GM23248 (cell line): ENCODE results near the gene CNTNAP5. TPM values are rescaled to one million over a fixed set of nuclear protein-coding genes. Genes with fewer than 3 reads are reported as not detected.

Experiments used
- DNase-seq: peaks from one replicate; pipeline ENCODE4 v3.0.0-alpha.2; 2015
- H2AFZ ChIP-seq: fragments of 200-600 bp; sonication (generic); 2 replicates; pipeline ENCODE4 v1.6.1; 2016; ENCODE audit warnings: antibody characterized with exemption
- H3F3A ChIP-seq: fragments of 200-600 bp; sonication (generic); 2 replicates; pipeline ENCODE4 v1.6.1; 2016; ENCODE audit warnings: mild to moderate bottlenecking, antibody characterized with exemption, mixed run types; ENCODE audit not compliant: insufficient read depth
- H3K27ac ChIP-seq: fragments of 200-600 bp; sonication (generic); 2 replicates; pipeline ENCODE4 v1.5.1; 2016; ENCODE audit warnings: mild to moderate bottlenecking
- H3K27me3 ChIP-seq: fragments of 200-600 bp; sonication (generic); replicated peaks from 2 replicates; pipeline ENCODE4 v1.6.1; 2016; ENCODE audit warnings: mild to moderate bottlenecking; ENCODE audit not compliant: insufficient read depth
- H3K36me3 ChIP-seq: fragments of 200-600 bp; sonication (generic); 2 replicates; pipeline ENCODE4 v1.6.1; 2016; ENCODE audit warnings: low read depth, mild to moderate bottlenecking
- H3K4me1 ChIP-seq: fragments of 200-600 bp; sonication (generic); 2 replicates; pipeline ENCODE4 v1.6.1; 2016; ENCODE audit warnings: mild to moderate bottlenecking; ENCODE audit not compliant: insufficient read depth
- H3K4me2 ChIP-seq: fragments of 200-600 bp; sonication (generic); one replicate; pipeline ENCODE4 v1.6.1; 2016; ENCODE audit warnings: mild to moderate bottlenecking; ENCODE audit not compliant: unreplicated experiment
- H3K4me3 ChIP-seq: fragments of 200-600 bp; sonication (generic); 2 replicates; pipeline ENCODE4 v1.5.1; 2016; ENCODE audit warnings: mild to moderate bottlenecking
- H3K79me2 ChIP-seq: fragments of 200-600 bp; sonication (generic); 2 replicates; pipeline ENCODE4 v1.6.1; 2016; ENCODE audit warnings: mild to moderate bottlenecking; ENCODE audit not compliant: insufficient read depth
- H3K9ac ChIP-seq: fragments of 200-600 bp; sonication (generic); 2 replicates; pipeline ENCODE4 v1.6.1; 2016; ENCODE audit warnings: mild to moderate bottlenecking
- H3K9me2 ChIP-seq: fragments of 200-600 bp; sonication (generic); 2 replicates; pipeline ENCODE4 v1.6.1; 2016; ENCODE audit warnings: mixed run types, mild to moderate bottlenecking, moderate library complexity; ENCODE audit not compliant: insufficient read depth
- H3K9me3 ChIP-seq: fragments of 200-600 bp; sonication (generic); one replicate; pipeline ENCODE4 v1.6.1; 2017; ENCODE audit warnings: low read depth
- H4K20me1 ChIP-seq: fragments of 200-600 bp; sonication (generic); 2 replicates; pipeline ENCODE4 v1.6.0; 2016; ENCODE audit not compliant: insufficient read depth
- EZH2 ChIP-seq: fragments of 200-600 bp; sonication (generic); IDR thresholded peaks from 2 replicates; pipeline ENCODE4 v1.6.1; 2018; ENCODE audit warnings: antibody characterized with exemption, mild to moderate bottlenecking; ENCODE audit not compliant: insufficient read depth, poor library complexity, severe bottlenecking
- EZH2phosphoT487 ChIP-seq: fragments of 200-600 bp; sonication (generic); IDR thresholded peaks from 2 replicates; pipeline ENCODE4 v1.6.1; 2018; ENCODE audit warnings: antibody characterized with exemption, moderate library complexity, mild to moderate bottlenecking, low read depth; ENCODE audit not compliant: insufficient read depth
- WGBS, 2 experiments: methylation state at CpG; one replicate each; pipeline ENCODE4 v1.1.6; 2015 to 2017; ENCODE audit warnings: low lambda C conversion rate in 2 of 2, low coverage in 1 of 2; ENCODE audit errors: missing lambda C conversion rate in 2 of 2; 5-methylcytosine and 5-hydroxymethylcytosine counted together
- in situ Hi-C: fragments of 300-500 bp; cut with MboI; formaldehyde crosslinking; loops from 2 replicates; pipeline ENCODE4 v1.15.0; 2020
- polyA plus RNA-seq: library from polyadenylated mRNA; unstranded; fragments of >200 nt; fragmentation: Nextera tagmentation; extraction: Ambion mirVana; gene quantifications from 2 replicates; pipeline ENCODE4 v1.2.1, GENCODE V29; 2016
- total RNA-seq: library from RNA; depleted of rRNA; stranded (reverse); fragments of >200 nt; shearing (Covaris generic); gene quantifications from 2 replicates; pipeline ENCODE4 v1.2.3, GENCODE V29; 2014

Gene CNTNAP5
- total and polyA plus RNA-seq, 2 experiments from 2014 or later: not detected

DNA sequence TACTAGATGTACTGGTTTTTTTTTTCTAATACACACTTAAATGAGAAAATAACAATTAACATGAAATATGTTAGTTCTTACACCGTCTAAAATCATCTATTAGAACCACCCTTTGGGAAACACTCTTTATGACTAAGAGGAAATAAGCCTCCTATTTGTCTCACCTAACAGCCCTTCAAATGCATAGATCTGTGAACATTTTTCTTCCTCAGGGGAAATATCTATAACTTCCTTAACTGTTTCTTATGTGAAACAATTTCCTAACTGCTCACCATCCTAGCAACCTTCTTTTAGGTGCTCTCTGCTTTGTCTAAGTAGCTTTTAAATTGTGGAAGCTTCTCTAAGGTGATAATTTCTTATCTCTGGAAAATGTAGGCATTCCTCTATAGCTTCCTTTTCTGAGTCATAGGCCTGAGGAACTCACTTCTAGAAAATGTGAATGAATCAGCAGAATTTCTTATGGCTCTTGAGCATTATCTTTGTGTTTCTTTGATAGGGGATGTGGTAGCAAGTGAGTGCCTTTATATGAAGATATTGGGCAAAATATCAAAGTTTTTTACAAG lies 56.1 kb downstream of the CNTNAP5 start:
- H3K79me2 ChIP-seq: no peaks in the 10 kb centered on the region
- H3K9ac ChIP-seq: no peak overlapping the region
- H3K9me2 ChIP-seq: no peaks in the 10 kb centered on the region
- TF ChIP-seq EZH2phosphoT487 (no peak), EZH2 (no peak)
- no peak overlapping the region for H3K4me3 ChIP-seq
- DNase-seq: no peak
- H3K4me1 ChIP-seq: no peaks in the 10 kb centered on the region
- no peaks in the 10 kb centered on the region for H3K27me3 ChIP-seq
- no peaks in the 10 kb centered on the region for H3F3A ChIP-seq
- no peaks in the 10 kb centered on the region for H4K20me1 ChIP-seq
- no peaks in the 10 kb centered on the region for H3K9me3 ChIP-seq
- no peak overlapping the region for H3K27ac ChIP-seq
- H3K36me3 ChIP-seq: no peaks in the 10 kb centered on the region
- no peak overlapping the region for H2AFZ ChIP-seq
- in situ Hi-C loops: no loop called here
- no peak overlapping the region for H3K4me2 ChIP-seq
- 9 to 13% methylated on average over 1 of the region's 1 CpG for WGBS, 2 experiments

DNA sequence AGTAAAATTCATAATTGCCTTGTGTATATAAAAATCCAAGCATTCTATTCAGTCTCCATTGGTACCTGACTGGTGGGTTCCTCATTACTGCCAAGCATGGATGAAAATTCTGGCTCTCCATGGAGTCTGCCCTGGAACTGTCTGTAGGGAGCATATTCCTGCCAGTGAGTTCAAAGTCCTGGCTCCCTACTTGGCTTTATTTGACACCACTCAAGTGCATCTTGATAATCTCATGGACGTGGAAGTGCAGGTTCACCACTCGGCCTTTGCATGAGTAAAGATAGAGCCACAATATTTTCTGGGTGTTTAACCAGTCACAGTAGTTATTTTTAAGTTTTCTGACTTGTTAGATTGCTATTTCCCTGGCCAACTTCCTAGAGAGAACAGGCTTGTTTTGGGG lies 63.5 kb downstream of the CNTNAP5 start:
- Histone ChIP-seq H3K27me3 (no peaks in the 10 kb centered on the region), H3F3A (no peaks in the 10 kb centered on the region)
- in situ Hi-C loops: no loop called here

DNA sequence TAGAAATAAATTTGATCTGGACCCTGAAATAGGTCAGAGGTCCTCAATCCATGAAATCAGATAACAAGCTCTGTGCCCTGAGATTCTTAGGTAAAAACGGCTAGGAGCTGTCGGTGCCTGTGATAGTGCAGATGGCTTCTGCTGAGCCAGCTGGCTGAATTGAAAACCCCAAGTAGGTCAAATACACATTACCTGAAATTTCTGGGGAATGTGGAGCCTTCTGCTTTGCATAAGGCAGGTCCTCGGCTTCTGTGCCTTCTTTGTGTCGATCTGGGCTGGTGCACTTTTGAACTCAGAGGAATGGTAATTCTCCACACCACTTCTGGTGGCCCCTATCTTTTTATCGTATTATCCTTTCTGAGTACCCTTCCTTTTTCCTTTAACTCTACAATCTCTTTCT lies 66.6 kb downstream of the CNTNAP5 start:
- in situ Hi-C loops: no loop called here
- 8 to 12% methylated on average over 5 of the region's 5 CpGs for WGBS, 2 experiments

More for the DNA sequence above, 63.5 kb downstream of the CNTNAP5 start:
- Histone ChIP-seq H4K20me1 (no peaks in the 10 kb centered on the region), H3K9ac (no peak overlapping the region), H3K9me2 (no peaks in the 10 kb centered on the region), H3K36me3 (no peaks in the 10 kb centered on the region), H3K4me2 (no peak overlapping the region), H3K4me3 (no peak overlapping the region), H3K9me3 (no peaks in the 10 kb centered on the region), H3K27ac (no peak overlapping the region), H2AFZ (no peak overlapping the region), H3K4me1 (no peaks in the 10 kb centered on the region), H3K79me2 (no peaks in the 10 kb centered on the region)
- no peak for TF ChIP-seq EZH2
- TF ChIP-seq EZH2phosphoT487: no peak
- 0 to 2% methylated on average over 2 of the region's 2 CpGs for WGBS, 2 experiments
- DNase-seq: no peak

DNA sequence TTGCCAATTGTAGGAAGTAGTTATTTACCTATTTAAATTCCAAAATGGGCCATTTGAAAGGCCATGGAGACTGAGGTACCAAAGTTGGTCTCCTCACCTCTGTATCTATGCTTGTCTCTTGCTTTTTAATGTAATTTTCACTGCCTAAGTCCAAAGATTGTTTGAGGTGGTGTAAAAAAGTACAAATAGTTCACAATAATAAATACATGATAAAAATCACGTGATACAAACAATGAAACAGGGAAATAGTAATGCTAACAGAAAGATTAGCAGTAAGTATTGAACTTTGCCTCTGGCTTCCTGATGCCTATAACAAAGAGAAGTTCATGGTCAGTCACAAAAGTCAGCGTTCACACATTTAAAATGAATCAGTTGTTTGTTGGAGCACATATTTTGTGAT lies 67.6 kb downstream of the CNTNAP5 start:
- Histone ChIP-seq H3K4me1 (no peaks in the 10 kb centered on the region), H3K27me3 (no peaks in the 10 kb centered on the region), H2AFZ (no peak overlapping the region), H3K9me3 (no peaks in the 10 kb centered on the region), H3K79me2 (no peaks in the 10 kb centered on the region), H4K20me1 (no peaks in the 10 kb centered on the region), H3K4me3 (no peak overlapping the region), H3K27ac (no peak overlapping the region), H3K9ac (no peak overlapping the region), H3K4me2 (no peak overlapping the region), H3K9me2 (no peaks in the 10 kb centered on the region), H3K36me3 (no peaks in the 10 kb centered on the region), H3F3A (no peaks in the 10 kb centered on the region)
- TF ChIP-seq EZH2phosphoT487 (no peak), EZH2 (no peak)
- in situ Hi-C loops: no loop called here
- DNase-seq: no peak
- WGBS, 2 experiments: 1 to 9% methylated on average over 2 of the region's 2 CpGs

More for the DNA sequence above, 66.6 kb downstream of the CNTNAP5 start:
- H3K9me3 ChIP-seq: no peaks in the 10 kb centered on the region
- no peaks in the 10 kb centered on the region for H3K36me3 ChIP-seq
- no peak for DNase-seq
- H3K4me3 ChIP-seq: no peak overlapping the region
- H3K27me3 ChIP-seq: no peaks in the 10 kb centered on the region
- H3K9me2 ChIP-seq: no peaks in the 10 kb centered on the region
- no peak overlapping the region for H3K27ac ChIP-seq
- TF ChIP-seq EZH2 (no peak), EZH2phosphoT487 (no peak)
- no peaks in the 10 kb centered on the region for H4K20me1 ChIP-seq
- no peak overlapping the region for H2AFZ ChIP-seq
- H3K9ac ChIP-seq: no peak overlapping the region
- H3F3A ChIP-seq: no peaks in the 10 kb centered on the region
- H3K4me2 ChIP-seq: no peak overlapping the region
- no peaks in the 10 kb centered on the region for H3K4me1 ChIP-seq
- no peaks in the 10 kb centered on the region for H3K79me2 ChIP-seq

DNA sequence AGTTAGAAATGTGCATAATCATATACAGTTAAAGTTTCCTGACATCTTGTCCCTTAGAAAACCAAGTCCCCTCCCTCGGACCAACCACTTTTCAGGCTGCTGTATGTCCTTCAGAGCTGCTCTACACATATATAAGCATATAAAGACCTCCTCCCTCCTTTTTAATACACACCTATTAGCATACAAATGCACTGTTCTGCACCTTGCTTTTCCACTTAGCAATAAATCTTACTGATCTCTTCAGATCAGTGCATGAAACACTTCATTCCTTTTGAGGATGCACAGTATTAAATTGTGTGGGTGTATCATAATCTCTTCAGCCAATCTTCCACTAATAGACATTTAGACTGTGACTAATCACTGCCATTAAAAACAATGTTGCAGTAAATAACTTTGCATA lies 79.8 kb downstream of the CNTNAP5 start:
- in situ Hi-C loops: no loop called here
- WGBS, 2 experiments: 0 to 5% methylated on average over 1 of the region's 1 CpG

More for the DNA sequence above, 79.8 kb downstream of the CNTNAP5 start:
- H3K9me2 ChIP-seq: no peaks in the 10 kb centered on the region
- H3K9ac ChIP-seq: no peak overlapping the region
- H3K4me1 ChIP-seq: no peaks in the 10 kb centered on the region
- no peaks in the 10 kb centered on the region for H3K9me3 ChIP-seq
- H3F3A ChIP-seq: no peaks in the 10 kb centered on the region
- TF ChIP-seq EZH2phosphoT487: no peak
- no peak for TF ChIP-seq EZH2
- no peaks in the 10 kb centered on the region for H3K27me3 ChIP-seq
- H3K27ac ChIP-seq: no peak overlapping the region
- no peak overlapping the region for H2AFZ ChIP-seq
- H3K4me2 ChIP-seq: no peak overlapping the region
- no peak overlapping the region for H3K4me3 ChIP-seq
- DNase-seq: no peak
- H3K36me3 ChIP-seq: no peaks in the 10 kb centered on the region
- no peaks in the 10 kb centered on the region for H4K20me1 ChIP-seq
- no peaks in the 10 kb centered on the region for H3K79me2 ChIP-seq
